RWPE2 (cell line): ENCODE data around the gene CPSF4L.
A peak's percentile ranks its signal among the peaks of the same experiment; 100 is the strongest.

Source experiments
- ATAC-seq: fragments of 200-7000 bp; cut with Tn5 transposase; 3 replicates; pipeline ENCODE4 v1.9.1; 2021; ENCODE audit warnings: low read depth
- DNase-seq: peaks from one replicate; pipeline ENCODE4 v3.0.0-alpha.2; 2020; ENCODE audit warnings: low spot score
- H3K27ac ChIP-seq: fragments of 450-650 bp; 2 replicates; pipeline ENCODE4 v1.5.1; 2017; ENCODE audit warnings: mild to moderate bottlenecking; ENCODE audit not compliant: poor library complexity, severe bottlenecking
- H3K27me3 ChIP-seq: fragments of 250-450 bp; sonication (Bioruptor Pico); 2 replicates; pipeline ENCODE4 v1.5.1; 2021; ENCODE audit warnings: mild to moderate bottlenecking, moderate library complexity; ENCODE audit not compliant: insufficient read depth, poor library complexity, severe bottlenecking
- H3K36me3 ChIP-seq: fragments of 250-450 bp; sonication (Bioruptor Pico); 2 replicates; pipeline ENCODE4 v1.5.1; 2020; ENCODE audit warnings: low read depth, mild to moderate bottlenecking, moderate library complexity
- H3K4me1 ChIP-seq: fragments of 250-450 bp; sonication (Bioruptor Pico); 2 replicates; pipeline ENCODE4 v1.5.1; 2021; ENCODE audit warnings: mild to moderate bottlenecking, moderate library complexity; ENCODE audit not compliant: insufficient read depth, poor library complexity, severe bottlenecking
- H3K4me3 ChIP-seq: fragments of 250-450 bp; sonication (Bioruptor Pico); 2 replicates; pipeline ENCODE4 v1.5.1; 2021; ENCODE audit warnings: mild to moderate bottlenecking, moderate library complexity; ENCODE audit not compliant: severe bottlenecking
- H3K9me3 ChIP-seq: fragments of 250-450 bp; sonication (Bioruptor Pico); 2 replicates; pipeline ENCODE4 v1.5.1; 2021; ENCODE audit warnings: mild to moderate bottlenecking, moderate library complexity; ENCODE audit not compliant: severe bottlenecking
- CTCF ChIP-seq: fragments of 450-650 bp; IDR thresholded peaks from one replicate; pipeline ENCODE4 v1.5.1; 2017; ENCODE audit warnings: mild to moderate bottlenecking, moderate library complexity; ENCODE audit not compliant: poor library complexity, severe bottlenecking

CPSF4L gene

GRCh38 chr17:73282629-73283028 lies 20.9 kb upstream of the CPSF4L start:
- no peak for TF ChIP-seq CTCF
- H3K36me3 ChIP-seq = peaks cover 31% of the 10 kb centered on the region
- H3K27me3 ChIP-seq = no peaks in the 10 kb centered on the region
- H3K4me3 ChIP-seq = no peak overlapping the region
- ATAC-seq (no peak), DNase-seq (no peak)
- no peak overlapping the region for H3K27ac ChIP-seq
- H3K9me3 ChIP-seq = no peaks in the 10 kb centered on the region
- peaks cover 11% of the 10 kb centered on the region for H3K4me1 ChIP-seq

- Histone ChIP-seq H3K36me3 (peaks cover 31% of the 10 kb centered on the region), H3K27ac (no peak overlapping the region)
- no peak for ATAC-seq
Observed at GRCh38 chr17:73281928-73282327, 20.2 kb upstream of the CPSF4L start.

GRCh38 chr17:73280191-73280590 lies 18.5 kb upstream of the CPSF4L start:
- H3K27me3 ChIP-seq = no peaks in the 10 kb centered on the region
- no peaks in the 10 kb centered on the region for H3K9me3 ChIP-seq
- H3K4me3 ChIP-seq = no peak overlapping the region
- peaks cover 17% of the 10 kb centered on the region for H3K36me3 ChIP-seq
- no peaks in the 10 kb centered on the region for H3K4me1 ChIP-seq
- ATAC-seq = no peak
- no peak overlapping the region for H3K27ac ChIP-seq
- TF ChIP-seq CTCF = no peak
- DNase-seq = no peak

More at GRCh38 chr17:73281928-73282327, 20.2 kb upstream of the CPSF4L start:
- no peak for TF ChIP-seq CTCF
- Histone ChIP-seq H3K27me3 (no peaks in the 10 kb centered on the region), H3K4me1 (peaks cover 5% of the 10 kb centered on the region), H3K4me3 (no peak overlapping the region), H3K9me3 (no peaks in the 10 kb centered on the region)
- DNase-seq = no peak

GRCh38 chr17:73279704-73280103 lies 18.0 kb upstream of the CPSF4L start:
- DNase-seq (no peak), ATAC-seq (no peak)
- Histone ChIP-seq H3K9me3 (no peaks in the 10 kb centered on the region), H3K36me3 (peaks cover 12% of the 10 kb centered on the region), H3K27me3 (no peaks in the 10 kb centered on the region), H3K4me1 (no peaks in the 10 kb centered on the region), H3K4me3 (no peak overlapping the region), H3K27ac (no peak overlapping the region)
- no peak for TF ChIP-seq CTCF

- no peak overlapping the region for H3K27ac ChIP-seq
- ATAC-seq (peak; percentile 43; the same call in 2 of the 3 replicates), DNase-seq (no peak)
- H3K36me3 ChIP-seq = peaks cover 3% of the 10 kb centered on the region
- H3K4me1 ChIP-seq = no peaks in the 10 kb centered on the region
- H3K9me3 ChIP-seq = no peaks in the 10 kb centered on the region
- H3K4me3 ChIP-seq = no peak overlapping the region
- no peak for TF ChIP-seq CTCF
- H3K27me3 ChIP-seq = no peaks in the 10 kb centered on the region
Observed at GRCh38 chr17:73278465-73279453, 17.1 kb upstream of the CPSF4L start.
